MM.1S (cell line): ENCODE data around the gene HMCES.
"Not testable (repeated sequence)": the region's sequence is repeated elsewhere in the genome, so short reads cannot be mapped to it uniquely, and the experiment has no call there.

Experiments used
- CTCF ChIP-seq: fragments of 300-600 bp; sonication (generic); IDR thresholded peaks from 2 replicates; pipeline ENCODE4 v1.5.1; 2016; ENCODE audit warnings: antibody characterized with exemption, low read length, mixed read lengths
- EZH2 ChIP-seq: fragments of 300-600 bp; sonication (generic); optimal IDR thresholded peaks from 2 replicates; pipeline ENCODE3; 2017; ENCODE audit warnings: low read depth, mild to moderate bottlenecking, antibody characterized with exemption, low read length, mixed read lengths
- EZH2phosphoT487 ChIP-seq: fragments of 300-600 bp; sonication (generic); IDR thresholded peaks from 2 replicates; pipeline ENCODE4 v1.6.1; 2018; ENCODE audit warnings: antibody characterized with exemption, low read length

- TF ChIP-seq CTCF, EZH2phosphoT487, EZH2: not testable (repeated sequence)
Observed at GRCh38 chr3:129264994-129265393, 13.7 kb upstream of the HMCES start.
